ENCODE measurements around the gene OAS2. TPM values are rescaled to one million over a fixed set of nuclear protein-coding genes. Genes with fewer than 3 reads are reported as not detected.

The OAS2 gene
- total RNA-seq (0.44 and 0.50 TPM in 2 replicates), polyA plus RNA-seq (not detected in 2 replicates)

GRCh38 chr12:112978163-112979040, at the start of gene OAS2:
Gene OAS2 (plus strand): TSS chr12:112978519. CDS start chr12:112978609, 90 bp downstream.
- DNase-seq (ENCODE audit: low spot score), result no peak
- no peaks in the 10 kb centered on the region for H3K27me3 ChIP-seq
- H3K4me2 ChIP-seq, result no peak within 1 kb of the TSS

GRCh38 chr12:112928978-112929377, 49.3 kb upstream of the OAS2 start:
- no peaks in the 10 kb centered on the region for H3K4me1 ChIP-seq (ENCODE audit: insufficient read depth)
- no peak overlapping the region for H3K27ac ChIP-seq

More at GRCh38 chr12:112978163-112979040, at the start of gene OAS2:
- WGBS (ENCODE audit: low lambda C conversion rate, missing lambda C conversion rate), result 76% methylated on average over 19 of the region's 19 CpGs
- H3K4me1 ChIP-seq (ENCODE audit: insufficient read depth), result no peaks in the 10 kb centered on the region
- H3K9me3 ChIP-seq (ENCODE audit: low read depth), result peaks cover 2% of the 10 kb centered on the region
- no peaks in the 10 kb centered on the region for H3K9me2 ChIP-seq (replicated peaks; ENCODE audit: insufficient read depth)
- no peaks in the 10 kb centered on the region for H4K20me1 ChIP-seq (ENCODE audit: insufficient read depth, poor library complexity, severe bottlenecking)
- no peak within 1 kb of the TSS for H2AFZ ChIP-seq
- H3K27ac ChIP-seq, result no peak within 1 kb of the TSS
- H3K79me2 ChIP-seq, result no peaks in the 10 kb centered on the region
- no peaks in the 10 kb centered on the region for H3K36me3 ChIP-seq (replicated peaks; ENCODE audit: insufficient read depth, low read depth)
- no peak within 1 kb of the TSS for H3K4me3 ChIP-seq
- no peak for TF ChIP-seq CTCF (IDR thresholded peaks at IDR 0.05; ENCODE audit: poor library complexity)
- no peak for TF ChIP-seq EZH2phosphoT487 (IDR thresholded peaks at IDR 0.05; ENCODE audit: low read depth, severe bottlenecking, unreplicated experiment)
- TF ChIP-seq EZH2 (IDR thresholded peaks at IDR 0.05; ENCODE audit: borderline replicate concordance), result no peak

GRCh38 chr12:112929715-112930114, 48.6 kb upstream of the OAS2 start:
- no peaks in the 10 kb centered on the region for H3K79me2 ChIP-seq
- TF ChIP-seq CTCF (IDR thresholded peaks at IDR 0.05; ENCODE audit: poor library complexity) (no peak), EZH2 (IDR thresholded peaks at IDR 0.05; ENCODE audit: borderline replicate concordance) (no peak), EZH2phosphoT487 (IDR thresholded peaks at IDR 0.05; ENCODE audit: low read depth, severe bottlenecking, unreplicated experiment) (no peak)
- H3K9me2 ChIP-seq (replicated peaks; ENCODE audit: insufficient read depth), result no peaks in the 10 kb centered on the region
- 94% methylated on average over 3 of the region's 3 CpGs for WGBS (ENCODE audit: low lambda C conversion rate, missing lambda C conversion rate)
- H3K27me3 ChIP-seq, result no peaks in the 10 kb centered on the region
- H3K4me2 ChIP-seq, result no peak overlapping the region
- no peaks in the 10 kb centered on the region for H3K36me3 ChIP-seq (replicated peaks; ENCODE audit: insufficient read depth, low read depth)
- H3K9me3 ChIP-seq (ENCODE audit: low read depth), result no peaks in the 10 kb centered on the region
- DNase-seq (ENCODE audit: low spot score), result no peak
- no peaks in the 10 kb centered on the region for H4K20me1 ChIP-seq (ENCODE audit: insufficient read depth, poor library complexity, severe bottlenecking)
- H2AFZ ChIP-seq, result no peak overlapping the region
- no peak overlapping the region for H3K27ac ChIP-seq
- H3K4me3 ChIP-seq, result no peak overlapping the region
- no peaks in the 10 kb centered on the region for H3K4me1 ChIP-seq (ENCODE audit: insufficient read depth)

More at GRCh38 chr12:112928978-112929377, 49.3 kb upstream of the OAS2 start:
- no peaks in the 10 kb centered on the region for H3K27me3 ChIP-seq
- no peaks in the 10 kb centered on the region for H3K9me2 ChIP-seq (replicated peaks; ENCODE audit: insufficient read depth)
- TF ChIP-seq CTCF (IDR thresholded peaks at IDR 0.05; ENCODE audit: poor library complexity), result no peak
- no peak for TF ChIP-seq EZH2 (IDR thresholded peaks at IDR 0.05; ENCODE audit: borderline replicate concordance)
- no peak for TF ChIP-seq EZH2phosphoT487 (IDR thresholded peaks at IDR 0.05; ENCODE audit: low read depth, severe bottlenecking, unreplicated experiment)
- no peaks in the 10 kb centered on the region for H3K9me3 ChIP-seq (ENCODE audit: low read depth)
- H3K4me2 ChIP-seq, result no peak overlapping the region
- no peaks in the 10 kb centered on the region for H3K36me3 ChIP-seq (replicated peaks; ENCODE audit: insufficient read depth, low read depth)
- H3K79me2 ChIP-seq, result no peaks in the 10 kb centered on the region
- H4K20me1 ChIP-seq (ENCODE audit: insufficient read depth, poor library complexity, severe bottlenecking), result no peaks in the 10 kb centered on the region
- no peak overlapping the region for H2AFZ ChIP-seq
- no peak overlapping the region for H3K4me3 ChIP-seq
- no peak for DNase-seq (ENCODE audit: low spot score)
- 94% methylated on average over 1 of the region's 1 CpG for WGBS (ENCODE audit: low lambda C conversion rate, missing lambda C conversion rate)

Data from hepatocyte (in vitro differentiated cells).